ENCODE measurements around the gene TMEM232.
"Not testable (repeated sequence)": the region's sequence is repeated elsewhere in the genome, so short reads cannot be mapped to it uniquely, and the experiment has no call there.

The TMEM232 gene

DNA sequence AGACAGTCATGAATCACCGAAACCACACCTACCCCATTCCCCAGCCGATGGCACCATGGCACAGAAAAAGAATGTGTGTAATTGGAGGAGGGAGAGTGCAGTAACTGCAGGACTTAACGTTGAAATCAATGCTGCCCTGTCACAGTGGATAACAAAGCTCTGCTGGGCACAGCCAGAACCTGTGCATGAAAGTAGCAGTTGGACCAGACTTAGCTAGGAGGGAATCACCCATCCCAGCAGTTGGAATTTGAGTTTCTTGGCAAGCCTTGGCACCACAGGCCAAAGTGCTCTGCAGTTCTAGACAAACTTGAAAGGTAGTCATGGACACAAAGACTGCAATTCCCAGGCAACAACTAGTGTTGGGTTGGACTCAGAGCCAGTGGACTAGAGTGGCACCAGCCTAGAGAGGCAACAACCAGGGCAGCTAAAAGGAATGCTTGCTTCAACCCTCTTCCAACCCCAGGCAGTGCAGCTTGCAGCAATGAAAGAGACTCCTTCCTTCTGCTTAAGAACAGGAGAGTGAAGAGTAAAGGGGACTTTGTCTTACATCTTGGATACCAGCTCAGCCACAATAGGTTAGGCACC lies 19.1 kb downstream of the TMEM232 start:
- DNase-seq (ENCODE audit: low read depth in 3 of 3): no peak

DNA sequence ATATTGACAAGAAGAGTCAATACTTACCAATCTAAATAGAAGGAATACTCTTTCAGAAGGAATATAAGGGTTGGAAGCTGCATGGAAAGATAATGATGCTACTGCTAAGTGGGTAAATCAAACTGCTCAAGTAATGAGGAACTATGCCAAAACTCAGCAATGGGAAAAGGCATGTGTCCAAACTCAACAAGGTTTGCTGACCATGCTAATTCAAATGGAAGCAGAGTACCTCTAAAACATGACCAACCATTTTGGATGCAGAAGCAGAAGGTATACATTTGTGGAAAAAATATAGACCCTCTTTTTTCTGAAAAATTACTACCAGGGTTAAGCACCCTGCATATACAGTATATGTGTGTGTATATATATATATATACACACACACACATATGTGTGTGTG lies 21.1 kb downstream of the TMEM232 start:
- no peak for DNase-seq (ENCODE audit: low read depth in 3 of 3)

DNA sequence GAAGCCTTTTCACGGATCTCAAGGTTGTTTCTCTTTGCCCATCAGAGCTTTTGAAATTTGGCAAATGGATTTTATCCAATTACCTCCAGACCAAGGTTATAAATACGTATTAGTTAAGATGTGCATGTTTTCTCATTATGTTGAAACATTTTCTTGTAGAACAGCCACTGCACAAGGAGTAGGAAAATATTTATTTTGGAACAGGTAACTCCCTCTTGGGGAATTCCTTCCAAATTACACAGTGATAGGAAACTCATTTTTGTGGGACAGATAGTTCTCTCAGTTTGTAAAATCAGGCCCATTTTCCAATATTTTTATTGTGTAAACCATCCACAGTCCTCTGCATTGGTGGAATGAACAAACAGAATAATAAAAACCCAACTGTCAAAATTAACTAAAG lies 23.0 kb downstream of the TMEM232 start:
- DNase-seq (ENCODE audit: low read depth in 3 of 3): no peak

DNA sequence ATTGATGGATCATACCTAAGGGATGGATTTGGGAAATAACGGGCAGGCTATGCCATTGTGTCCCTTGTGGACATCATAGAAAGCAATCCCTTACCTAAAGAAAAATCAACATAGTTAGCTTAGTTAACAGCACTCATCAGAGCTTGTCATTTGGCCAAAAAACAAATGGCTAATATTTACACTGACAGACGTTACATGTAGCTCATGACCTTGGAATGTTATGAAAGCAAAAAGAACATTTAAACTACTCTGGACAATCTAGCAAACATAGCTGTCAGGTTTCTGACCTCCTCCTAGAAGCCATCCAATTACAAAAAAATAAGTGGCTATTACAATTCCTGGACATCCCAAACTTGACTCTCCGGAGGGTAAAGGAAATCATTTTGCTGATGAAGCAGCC lies 23.8 kb downstream of the TMEM232 start:
- DNase-seq (ENCODE audit: low read depth in 3 of 3): no peak

DNA sequence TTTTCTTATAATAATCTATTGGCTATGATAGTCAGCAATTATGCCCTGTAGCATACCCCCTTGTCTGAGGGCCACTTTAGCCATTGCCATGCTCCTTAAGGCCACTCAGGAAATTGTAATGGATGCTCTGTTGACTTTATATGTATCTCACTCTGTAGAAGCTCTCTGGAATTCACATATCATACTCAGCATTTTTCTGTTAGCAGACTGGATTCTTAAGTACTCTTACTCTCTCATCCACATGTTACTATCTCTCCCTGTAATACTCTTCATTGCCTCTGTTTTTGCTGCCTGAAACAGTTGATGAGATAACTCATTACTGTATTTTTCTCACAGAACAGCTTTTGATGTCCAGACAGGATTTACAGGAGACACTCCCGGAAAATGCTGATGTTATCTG lies 24.2 kb downstream of the TMEM232 start:
- DNase-seq (ENCODE audit: low read depth in 3 of 3): no peak

DNA sequence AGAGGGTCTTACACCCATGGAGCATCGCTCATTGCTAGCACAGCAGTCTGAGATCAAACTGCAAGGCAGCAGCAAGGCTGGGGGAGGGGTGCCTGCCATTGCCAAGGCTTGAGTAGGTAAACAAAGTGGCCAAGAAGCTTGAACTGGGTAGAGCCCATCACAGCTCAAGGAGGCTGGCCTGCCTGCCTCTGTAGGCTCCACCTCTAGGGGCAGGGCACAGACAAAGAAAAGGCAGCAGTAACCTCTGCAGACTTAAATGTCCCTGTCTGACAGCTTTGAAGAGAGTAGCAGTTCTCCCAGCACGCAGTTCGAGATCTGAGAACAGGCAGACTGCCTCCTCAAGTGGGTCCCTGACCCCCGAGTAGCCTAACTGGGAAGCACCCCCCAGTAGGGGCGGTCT lies 33.8 kb downstream of the TMEM232 start:
- DNase-seq (ENCODE audit: low read depth in 3 of 3): not testable (repeated sequence)

DNA sequence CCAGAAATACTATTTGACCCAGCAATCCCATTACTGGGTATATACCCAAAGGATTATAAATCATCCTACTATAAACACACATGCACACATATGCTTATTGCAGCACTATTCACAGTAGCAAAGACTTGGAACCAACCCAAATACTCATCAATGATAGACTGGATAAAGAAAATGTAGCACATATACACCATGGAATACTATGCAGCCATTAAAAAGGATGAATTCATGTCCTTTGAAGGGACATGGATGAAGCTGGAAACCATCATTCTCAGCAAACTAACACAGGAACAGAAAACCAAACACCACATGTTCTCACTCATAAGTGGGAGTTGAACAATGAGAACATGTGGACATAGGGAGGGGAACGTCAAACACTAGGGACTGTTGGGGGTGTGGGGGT lies 35.9 kb downstream of the TMEM232 start:
- not testable (repeated sequence) for DNase-seq (ENCODE audit: low read depth in 3 of 3)

DNA sequence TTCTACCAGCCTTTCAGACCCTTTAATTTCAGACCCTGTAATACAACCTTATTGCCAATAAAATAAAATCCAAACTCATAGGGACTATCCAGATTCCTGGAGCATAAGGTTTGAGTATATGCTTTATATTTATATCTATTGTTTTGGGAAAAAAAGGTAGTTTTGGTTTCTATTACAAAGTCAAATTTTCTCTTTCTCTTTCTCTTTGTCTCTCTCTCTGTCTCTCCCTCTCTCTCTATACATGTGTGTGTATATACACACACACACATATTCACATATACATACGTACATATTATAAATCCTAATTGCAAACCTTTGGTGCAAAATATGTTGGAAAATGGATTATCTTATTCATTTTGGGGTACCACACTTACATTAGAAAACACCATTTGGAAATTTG lies 39.0 kb downstream of the TMEM232 start:
- no peak for DNase-seq (ENCODE audit: low read depth in 3 of 3)

DNA sequence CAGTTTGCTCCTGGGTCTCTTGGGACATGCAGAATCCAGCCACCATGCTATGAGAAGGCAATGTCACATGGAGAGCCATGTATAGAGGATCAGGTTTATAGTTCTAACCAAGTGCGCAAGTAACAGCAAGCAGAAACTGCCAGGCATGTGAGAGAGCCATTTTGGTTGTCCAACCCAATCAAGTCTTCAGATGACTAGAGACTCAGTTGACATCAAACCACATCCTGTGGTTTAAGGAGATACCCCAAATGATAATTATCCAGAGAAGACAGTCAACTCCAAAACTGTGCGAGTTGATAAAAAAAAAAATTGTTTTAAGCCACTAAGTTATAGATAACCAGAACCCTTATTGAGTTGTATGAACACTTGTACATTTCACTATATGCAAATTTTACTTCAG lies 40.2 kb downstream of the TMEM232 start:
- no peak for DNase-seq (ENCODE audit: low read depth in 3 of 3)

DNA sequence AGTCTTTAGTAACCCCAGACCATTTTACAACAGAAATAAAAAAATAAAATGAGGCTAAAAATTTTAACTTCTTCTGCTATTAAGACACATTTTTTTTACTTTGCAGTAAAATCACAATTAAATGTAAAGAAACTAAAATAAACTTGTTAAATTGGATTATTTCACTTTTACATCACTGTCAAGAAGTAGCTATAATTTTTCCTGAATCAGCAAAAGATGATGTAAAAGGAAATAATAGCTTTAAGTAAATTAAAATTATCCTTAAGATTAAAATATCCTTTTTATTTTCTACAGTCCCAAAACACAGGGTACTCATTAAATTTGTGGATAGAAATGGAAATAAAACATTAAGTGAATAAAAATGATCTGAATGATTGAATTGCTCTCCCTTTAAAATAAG lies 44.5 kb downstream of the TMEM232 start:
- DNase-seq (ENCODE audit: low read depth in 3 of 3): no peak

DNA sequence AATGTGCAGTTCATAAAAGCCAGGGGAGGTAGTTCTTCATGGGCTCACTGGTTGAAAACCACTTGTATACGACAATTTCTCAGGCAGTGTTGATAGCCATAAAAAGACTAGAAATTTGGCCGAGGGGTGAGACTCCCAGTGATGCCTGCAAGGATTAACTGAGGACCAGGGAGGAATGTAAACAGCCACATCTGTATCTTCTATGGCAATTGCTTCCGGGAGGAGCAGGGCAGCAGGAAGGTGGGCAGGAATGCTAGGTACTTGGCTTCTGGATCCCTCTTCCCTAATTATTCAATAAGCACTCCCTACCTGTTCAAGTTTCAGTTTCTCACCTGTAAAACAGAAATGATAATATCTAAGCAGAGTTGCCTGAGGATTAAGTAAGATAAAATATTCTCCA lies 45.4 kb downstream of the TMEM232 start:
- DNase-seq (ENCODE audit: low read depth in 3 of 3): no peak

DNA sequence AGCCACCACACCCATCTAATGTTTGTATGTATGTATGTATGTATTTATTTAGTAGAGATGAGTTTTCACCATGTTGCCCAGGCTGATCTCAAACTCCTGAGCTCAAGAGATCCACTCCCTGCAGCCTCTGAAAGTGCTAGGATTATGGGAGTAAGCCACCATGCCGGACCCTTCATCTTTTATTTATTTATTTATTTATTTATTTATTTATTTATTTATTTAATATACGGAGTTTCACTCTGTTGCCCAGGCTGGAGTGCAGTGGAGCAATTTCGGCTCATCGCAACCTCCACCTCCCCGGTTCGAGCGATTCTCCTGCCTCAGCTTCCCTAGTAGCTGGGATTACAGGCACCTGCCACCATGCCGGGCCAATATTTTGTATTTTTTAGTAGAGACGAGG lies 49.9 kb downstream of the TMEM232 start:
- DNase-seq (ENCODE audit: low read depth in 3 of 3): not testable (repeated sequence)

DNA sequence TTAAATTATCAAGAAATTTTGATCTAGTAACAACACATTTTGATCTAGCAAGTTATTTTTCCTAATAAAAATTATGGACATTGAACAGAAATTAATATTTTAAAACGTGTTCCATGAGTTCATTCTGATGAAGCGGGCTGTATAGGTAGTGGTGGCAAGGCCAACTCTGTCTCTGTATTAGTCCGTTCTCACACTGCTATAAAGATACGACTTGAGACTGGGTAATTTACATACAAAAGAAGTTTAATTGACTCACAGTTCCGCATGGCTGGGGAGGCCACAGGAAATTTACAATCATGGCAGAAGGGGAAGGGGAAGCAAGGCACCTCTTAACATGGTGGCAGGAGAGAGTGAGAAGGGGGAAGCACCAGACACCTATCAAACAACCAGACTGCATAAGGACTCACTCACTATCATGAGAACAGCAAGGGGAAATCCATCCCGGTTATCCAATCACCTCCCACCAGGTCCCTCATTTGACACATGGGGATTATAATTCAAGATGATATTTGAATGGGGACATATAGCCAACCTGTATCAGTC lies 61.2 kb downstream of the TMEM232 start:
- no peak for DNase-seq (ENCODE audit: low read depth in 3 of 3)

DNA sequence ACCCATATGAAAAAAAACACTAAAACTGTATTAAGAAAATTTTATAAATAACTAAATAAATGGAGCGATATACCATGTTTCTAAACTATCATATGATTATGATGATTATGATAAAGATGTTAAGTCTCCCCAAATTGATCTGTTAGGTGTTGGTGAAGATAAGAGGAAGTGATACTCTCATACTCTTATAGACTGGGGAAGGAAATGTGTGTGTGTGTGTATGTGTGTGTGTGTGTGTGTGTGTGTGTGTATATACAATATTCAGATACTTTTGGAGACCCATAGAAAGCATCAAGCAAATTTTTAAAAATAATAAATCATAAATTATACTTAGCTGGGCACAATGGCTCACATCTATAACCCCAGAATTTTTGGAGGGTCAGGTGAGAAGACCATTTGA lies 62.9 kb downstream of the TMEM232 start:
- DNase-seq (ENCODE audit: low read depth in 3 of 3): no peak

DNA sequence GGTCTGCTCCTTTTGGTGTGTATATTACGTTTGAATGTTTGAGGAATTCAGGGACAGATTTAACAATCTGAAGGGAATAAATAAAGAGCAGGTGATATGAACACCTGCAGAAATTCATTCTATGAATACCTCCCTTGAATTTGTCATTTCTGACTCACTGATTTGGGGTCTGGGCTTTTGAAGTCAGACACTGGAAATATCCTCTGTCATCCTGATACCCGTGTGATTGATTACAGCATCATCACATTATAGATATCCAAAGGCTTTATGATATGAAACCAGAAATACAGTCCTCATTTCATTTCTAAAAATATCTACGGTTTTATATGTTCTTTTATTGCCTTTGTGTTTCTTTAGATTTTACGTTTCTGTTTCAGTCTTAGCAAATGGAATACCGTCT lies 68.5 kb downstream of the TMEM232 start:
- DNase-seq (ENCODE audit: low read depth in 3 of 3): no peak

DNA sequence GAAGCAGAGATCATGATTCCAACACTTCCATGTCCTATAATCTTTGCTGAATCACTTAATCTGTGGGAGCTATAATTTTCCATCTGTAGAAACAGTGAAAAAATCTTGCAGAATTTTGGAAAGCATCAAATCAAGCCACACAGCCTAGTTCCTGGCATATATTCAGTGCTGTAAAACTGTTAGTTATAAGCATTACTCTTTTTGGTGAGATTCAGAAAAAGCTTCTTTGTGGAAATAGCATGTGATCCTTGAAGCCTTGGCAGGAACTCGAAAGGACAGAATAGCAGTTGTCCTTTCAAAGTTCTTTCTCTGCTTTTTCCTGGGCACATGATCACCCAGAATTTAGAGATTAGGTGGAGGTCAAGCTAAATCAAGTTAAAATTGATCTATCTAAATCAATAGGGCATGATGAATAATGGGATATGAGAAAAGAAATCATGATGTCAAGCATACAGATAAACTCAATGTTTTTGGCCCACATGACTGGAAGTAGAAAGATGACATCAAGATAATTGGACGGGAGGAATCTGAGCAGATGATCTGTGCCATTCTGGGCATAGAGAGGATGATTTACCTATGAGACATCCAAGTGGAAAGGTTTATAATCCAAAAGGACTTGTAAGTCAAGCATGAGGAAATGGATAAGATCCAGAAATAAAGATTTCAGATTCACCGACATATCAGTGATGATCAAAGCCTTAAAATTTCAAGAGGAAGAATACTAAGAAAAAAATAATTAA lies 73.1 kb downstream of the TMEM232 start:
- DNase-seq (ENCODE audit: low read depth in 3 of 3): no peak

DNA sequence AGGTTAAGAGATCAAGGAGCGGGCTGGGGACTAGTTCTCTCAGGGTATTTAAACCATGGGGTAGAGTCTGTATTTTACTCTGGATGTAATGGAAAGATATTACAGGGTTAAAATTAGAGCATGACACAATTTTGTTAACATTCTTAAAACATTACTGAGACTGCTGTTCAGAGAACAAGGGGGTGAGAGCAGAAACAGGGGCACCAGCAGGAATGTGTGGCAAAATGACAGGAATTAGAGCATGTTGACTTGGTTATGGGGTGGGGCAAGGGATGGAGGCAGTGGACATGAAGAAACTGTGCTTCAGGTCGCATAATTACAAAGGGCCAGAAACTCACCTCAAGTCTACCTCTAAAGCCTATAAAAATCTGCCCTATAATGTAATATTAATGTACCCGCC lies 75.0 kb downstream of the TMEM232 start:
- no peak for DNase-seq (ENCODE audit: low read depth in 3 of 3)

DNA sequence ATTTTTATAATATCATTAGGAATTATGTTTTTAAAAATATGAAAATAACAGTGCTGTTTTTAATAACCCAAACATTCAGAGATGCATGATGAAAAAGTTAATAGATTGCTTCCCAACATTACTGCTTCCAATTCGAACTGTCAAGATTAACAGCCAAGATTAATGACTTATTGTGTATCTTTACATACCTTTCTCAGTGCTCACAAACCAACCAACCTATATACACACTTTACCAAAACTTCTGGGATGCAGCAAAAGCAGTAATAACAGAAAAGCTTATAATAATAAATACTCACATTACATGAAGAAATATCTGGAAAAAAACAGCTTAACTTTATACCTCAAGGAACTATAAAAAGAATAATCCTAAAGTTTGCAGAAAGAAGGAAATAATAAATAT lies 82.1 kb downstream of the TMEM232 start:
- DNase-seq (ENCODE audit: low read depth in 3 of 3): no peak

DNA sequence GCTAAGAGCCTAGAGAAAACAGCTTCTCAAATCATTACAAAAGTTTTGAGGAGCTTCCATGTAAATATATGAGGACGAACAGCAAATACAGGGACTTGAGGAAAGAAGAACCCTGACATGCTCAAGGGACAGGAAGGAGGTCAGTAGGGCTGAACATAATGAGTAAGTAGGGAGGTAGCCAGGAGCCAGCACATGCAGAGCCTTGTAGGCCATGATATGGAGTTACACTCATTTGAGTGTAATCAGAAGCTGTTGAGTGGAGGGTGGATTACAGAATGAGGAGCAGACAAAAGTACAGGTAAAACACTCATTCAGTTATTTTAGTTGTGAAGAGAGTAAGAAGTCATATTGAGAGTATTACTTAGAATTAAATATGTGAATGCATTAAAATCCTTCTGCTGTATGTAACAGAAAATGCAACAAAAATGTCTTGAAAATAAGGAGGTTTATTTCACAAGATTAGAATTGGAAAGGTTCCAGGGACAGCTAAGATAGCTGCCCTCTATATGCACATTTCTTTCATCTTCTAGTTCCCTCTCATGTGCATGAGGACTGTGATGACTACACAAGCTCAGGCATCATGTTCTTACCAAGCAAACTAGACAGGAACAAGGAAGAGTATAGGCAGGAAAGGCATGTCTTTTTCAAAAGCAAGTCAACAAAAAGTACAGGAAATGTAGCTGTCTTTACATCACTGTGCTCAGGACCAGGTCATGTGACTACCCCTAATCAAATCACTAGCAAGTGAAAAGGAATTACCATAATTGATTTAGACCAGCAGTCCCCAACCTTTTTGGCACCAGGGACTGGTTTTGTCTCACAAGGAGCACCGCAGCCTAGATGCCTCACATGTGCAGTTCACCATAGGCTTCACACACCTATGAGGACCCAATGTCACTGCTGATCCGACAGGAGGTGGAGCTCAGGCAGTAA lies 87.2 kb downstream of the TMEM232 start:
- DNase-seq (ENCODE audit: low read depth in 3 of 3): no peak

DNA sequence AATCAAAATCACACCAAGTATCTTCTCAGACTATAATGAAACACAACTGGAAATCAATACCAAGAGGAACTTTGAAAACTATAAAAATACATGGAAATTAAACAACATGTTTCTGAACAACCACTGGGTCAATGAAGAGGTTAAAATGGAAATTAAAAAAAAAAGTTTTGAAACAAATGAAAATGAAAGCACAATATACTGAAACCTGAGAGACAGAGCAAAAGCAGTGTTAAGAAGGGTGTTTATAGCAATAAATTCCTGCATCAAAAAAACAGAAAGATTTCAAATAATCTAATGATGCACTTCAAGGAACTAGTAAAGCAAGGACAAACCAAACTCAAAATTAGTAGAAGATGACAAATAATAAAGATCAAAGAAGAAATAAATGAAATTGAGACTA lies 92.0 kb downstream of the TMEM232 start:
- no peak for DNase-seq (ENCODE audit: low read depth in 3 of 3)

DNA sequence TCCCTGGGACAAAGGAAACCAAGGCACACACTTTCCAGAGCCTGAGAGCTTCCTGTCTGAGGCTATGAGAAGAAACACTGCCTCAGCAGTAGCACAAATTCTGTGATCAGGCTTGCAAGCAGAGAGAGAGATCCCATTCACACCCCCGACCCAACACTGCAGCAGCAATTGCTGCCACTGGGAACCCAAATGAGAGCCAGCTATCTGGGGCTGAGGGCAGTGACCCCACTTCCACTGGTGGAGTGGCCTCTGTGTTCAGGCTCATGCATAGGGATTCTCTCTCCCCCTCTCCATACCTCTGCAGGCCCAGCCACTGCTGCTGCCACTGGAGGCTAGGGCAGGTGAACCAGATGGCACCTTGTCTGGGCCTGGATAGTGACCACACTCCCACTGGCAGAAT lies 95.2 kb downstream of the TMEM232 start:
- no peak for DNase-seq (ENCODE audit: low read depth in 3 of 3)

DNA sequence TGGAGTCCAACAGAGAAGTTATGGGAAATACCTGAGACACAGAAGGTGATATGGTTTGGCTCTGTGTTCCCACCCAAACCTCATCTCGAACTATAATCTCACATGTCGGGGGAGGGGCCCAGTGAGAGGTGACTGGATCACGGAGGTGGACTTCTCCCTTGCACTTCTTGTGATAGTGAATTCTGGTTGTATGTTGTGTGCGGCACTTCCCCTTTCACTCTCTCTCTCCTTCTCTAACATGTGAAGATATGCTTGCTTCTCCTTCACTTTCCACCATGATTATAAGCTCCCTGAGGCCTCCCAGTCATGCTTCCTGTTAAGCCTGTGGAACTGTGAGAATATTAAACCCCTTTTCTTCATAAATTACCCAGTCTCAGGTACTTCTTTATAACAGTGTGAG lies 96.1 kb downstream of the TMEM232 start:
- no peak for DNase-seq (ENCODE audit: low read depth in 3 of 3)
